BE2C (cell line): ENCODE data around the gene CHST5.

ENCODE experiments used
- DNase-seq: peaks from one replicate; pipeline ENCODE4 v3.0.0-alpha.2; 2020
- H3K27me3 ChIP-seq: fragments of 250-450 bp; sonication (Bioruptor Pico); 2 replicates; pipeline ENCODE4 v1.5.1; 2020; ENCODE audit warnings: mild to moderate bottlenecking
- H3K36me3 ChIP-seq: fragments of 250-450 bp; sonication (Bioruptor Pico); 2 replicates; pipeline ENCODE4 v1.5.1; 2020; ENCODE audit warnings: mild to moderate bottlenecking
- H3K4me1 ChIP-seq: fragments of 250-450 bp; sonication (Bioruptor Pico); 2 replicates; pipeline ENCODE4 v1.5.1; 2020
- H3K4me3 ChIP-seq: 2 replicates; pipeline ENCODE4 v1.5.1; 2011; ENCODE audit warnings: low read depth, low read length
- H3K9me3 ChIP-seq: fragments of 250-450 bp; sonication (Bioruptor Pico); 2 replicates; pipeline ENCODE4 v1.5.1; 2020
- TF ChIP-seq, protein P1 (sequence below): IDR thresholded peaks from 2 replicates; pipeline ENCODE4 v1.5.1; 2012; ENCODE audit warnings: mild to moderate bottlenecking, low read depth, low read length

The CHST5 gene

DNA sequence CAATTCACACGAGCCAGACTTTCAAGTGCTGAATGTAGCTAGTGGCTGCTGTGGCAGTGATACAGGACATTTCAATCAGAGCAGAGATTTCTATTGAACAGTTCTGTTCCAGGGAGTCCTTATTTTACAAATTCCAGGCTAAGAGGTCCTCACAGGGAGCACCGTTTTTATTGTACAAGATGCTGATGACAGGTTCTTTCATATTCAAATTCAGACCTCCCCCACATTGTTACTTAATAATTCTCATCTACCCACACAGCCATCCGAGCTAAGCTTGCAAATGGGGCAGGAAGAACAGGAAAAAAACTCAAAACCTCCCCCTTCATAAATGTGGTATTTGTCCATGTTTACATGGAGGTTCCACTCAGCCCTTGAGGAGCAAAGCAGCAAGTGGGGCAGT, 40.0 kb upstream of the CHST5 start:
- no peak for DNase-seq
- Histone ChIP-seq H3K27me3 (no peaks in the 10 kb centered on the region), H3K4me3 (no peak overlapping the region), H3K36me3 (peaks cover 63% of the 10 kb centered on the region), H3K4me1 (no peaks in the 10 kb centered on the region), H3K9me3 (no peaks in the 10 kb centered on the region)
- TF ChIP-seq, protein P1, sequence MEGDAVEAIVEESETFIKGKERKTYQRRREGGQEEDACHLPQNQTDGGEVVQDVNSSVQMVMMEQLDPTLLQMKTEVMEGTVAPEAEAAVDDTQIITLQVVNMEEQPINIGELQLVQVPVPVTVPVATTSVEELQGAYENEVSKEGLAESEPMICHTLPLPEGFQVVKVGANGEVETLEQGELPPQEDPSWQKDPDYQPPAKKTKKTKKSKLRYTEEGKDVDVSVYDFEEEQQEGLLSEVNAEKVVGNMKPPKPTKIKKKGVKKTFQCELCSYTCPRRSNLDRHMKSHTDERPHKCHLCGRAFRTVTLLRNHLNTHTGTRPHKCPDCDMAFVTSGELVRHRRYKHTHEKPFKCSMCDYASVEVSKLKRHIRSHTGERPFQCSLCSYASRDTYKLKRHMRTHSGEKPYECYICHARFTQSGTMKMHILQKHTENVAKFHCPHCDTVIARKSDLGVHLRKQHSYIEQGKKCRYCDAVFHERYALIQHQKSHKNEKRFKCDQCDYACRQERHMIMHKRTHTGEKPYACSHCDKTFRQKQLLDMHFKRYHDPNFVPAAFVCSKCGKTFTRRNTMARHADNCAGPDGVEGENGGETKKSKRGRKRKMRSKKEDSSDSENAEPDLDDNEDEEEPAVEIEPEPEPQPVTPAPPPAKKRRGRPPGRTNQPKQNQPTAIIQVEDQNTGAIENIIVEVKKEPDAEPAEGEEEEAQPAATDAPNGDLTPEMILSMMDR: no peak

DNA sequence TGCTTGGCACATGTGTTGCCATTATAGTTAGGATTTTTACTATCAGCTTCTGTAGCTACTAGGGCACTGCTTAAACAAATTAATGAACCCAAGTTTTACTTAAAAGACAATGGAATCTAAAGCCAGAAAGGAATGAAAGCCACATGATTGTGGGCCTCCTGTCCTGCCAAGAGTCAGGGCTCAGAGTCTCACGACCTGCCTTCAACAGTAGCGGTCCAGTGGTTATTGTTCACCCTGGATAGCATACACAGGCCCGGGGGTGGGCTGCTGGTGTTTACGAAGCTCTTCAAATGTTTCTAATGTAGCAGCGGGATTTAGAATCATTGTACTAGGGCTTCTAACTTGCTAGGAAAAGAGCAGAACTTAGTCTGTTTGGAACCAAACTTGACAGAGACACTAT, 38.0 kb upstream of the CHST5 start:
- Histone ChIP-seq H3K4me3 (no peak overlapping the region), H3K4me1 (no peaks in the 10 kb centered on the region), H3K36me3 (peaks cover 78% of the 10 kb centered on the region), H3K27me3 (no peaks in the 10 kb centered on the region), H3K9me3 (no peaks in the 10 kb centered on the region)
- TF ChIP-seq, protein P1: no peak
- no peak for DNase-seq

DNA sequence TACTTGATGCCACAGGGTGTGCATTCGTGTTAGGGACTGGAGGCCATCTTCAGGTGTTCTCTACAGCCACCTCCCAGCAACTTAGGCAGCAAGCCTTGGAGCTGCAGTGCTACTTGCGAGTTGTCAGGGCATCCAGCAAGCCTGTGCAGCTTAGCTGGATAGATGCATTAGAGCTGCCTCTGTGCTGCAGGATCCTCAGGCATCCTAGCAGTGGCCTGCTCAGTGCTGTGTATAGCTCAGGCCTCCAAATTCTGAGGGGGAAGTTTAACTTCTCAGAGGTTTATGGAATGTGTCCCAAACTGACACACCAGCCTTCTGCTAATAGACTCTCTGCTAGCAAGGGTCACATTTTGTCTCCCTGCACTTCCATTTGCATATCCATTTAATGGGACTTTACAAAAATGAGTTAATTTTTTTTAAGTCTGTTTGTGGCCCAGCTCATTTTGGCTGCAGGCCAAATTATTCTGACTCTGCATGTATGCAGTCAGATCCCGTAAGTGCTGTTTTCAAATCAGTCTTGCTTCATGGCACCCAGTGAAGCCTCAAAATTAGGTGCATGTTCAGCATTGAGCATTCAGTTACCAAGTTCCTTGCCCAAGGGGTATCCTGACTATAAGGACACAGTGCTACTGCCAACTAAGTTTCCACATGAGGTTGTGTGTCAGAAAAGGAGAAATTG, 37.1 kb upstream of the CHST5 start:
- no peaks in the 10 kb centered on the region for H3K27me3 ChIP-seq
- TF ChIP-seq, protein P1: no peak
- no peak overlapping the region for H3K4me3 ChIP-seq
- DNase-seq: no peak
- peaks cover 82% of the 10 kb centered on the region for H3K36me3 ChIP-seq
- H3K9me3 ChIP-seq: no peaks in the 10 kb centered on the region
- H3K4me1 ChIP-seq: no peaks in the 10 kb centered on the region

DNA sequence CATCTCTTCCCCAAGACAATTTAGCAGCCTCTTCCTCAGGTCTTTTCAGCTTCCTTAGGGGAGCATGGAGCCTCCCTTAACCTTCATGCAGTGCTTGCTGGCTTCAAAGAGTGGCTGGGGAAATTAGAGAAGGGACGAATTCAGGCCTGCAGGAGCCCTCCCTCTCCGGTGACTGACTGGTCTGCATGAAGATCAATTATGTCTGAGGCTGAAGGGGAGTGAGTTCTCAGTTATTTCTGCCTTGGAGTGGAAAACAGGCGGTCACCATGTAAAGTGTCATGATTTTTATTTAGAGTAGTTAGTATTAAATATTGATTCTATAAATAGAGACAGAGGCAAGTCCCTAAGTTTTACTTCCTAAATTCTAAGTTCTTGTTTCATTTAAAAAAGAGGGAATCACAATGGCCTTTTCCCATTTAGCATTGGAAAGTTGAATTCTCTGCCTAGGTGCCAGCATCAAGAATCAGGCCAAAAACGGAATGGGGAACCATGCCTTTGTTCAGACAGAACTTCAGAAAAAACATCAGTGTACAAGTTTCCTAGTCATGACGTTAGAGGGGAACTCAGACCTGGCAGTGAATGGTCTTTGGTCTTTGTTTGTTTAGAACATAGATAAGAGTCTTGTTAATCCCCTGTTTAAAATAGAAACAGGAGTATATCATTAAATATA, 34.6 kb upstream of the CHST5 start:
- H3K4me3 ChIP-seq: no peak overlapping the region
- no peaks in the 10 kb centered on the region for H3K4me1 ChIP-seq
- no peaks in the 10 kb centered on the region for H3K27me3 ChIP-seq
- no peaks in the 10 kb centered on the region for H3K9me3 ChIP-seq
- peaks cover 69% of the 10 kb centered on the region for H3K36me3 ChIP-seq
- no peak for DNase-seq
- TF ChIP-seq, protein P1: no peak

DNA sequence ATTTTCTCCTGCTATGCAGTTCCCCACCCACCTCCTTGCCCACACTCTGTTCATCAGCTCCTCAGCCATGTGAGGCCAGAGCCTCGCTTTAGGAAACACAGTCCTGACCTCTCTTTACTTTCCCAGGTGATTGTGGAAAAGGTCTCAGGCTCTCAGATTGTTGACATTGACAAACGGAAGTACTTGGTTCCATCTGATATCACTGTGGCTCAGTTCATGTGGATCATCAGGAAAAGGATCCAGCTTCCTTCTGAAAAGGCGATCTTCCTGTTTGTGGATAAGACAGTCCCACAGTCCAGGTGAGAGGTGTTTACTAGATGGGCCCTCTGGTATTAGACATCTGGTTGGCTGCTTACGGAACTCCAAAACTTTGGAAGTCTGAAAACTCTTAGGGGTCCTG, 32.0 kb upstream of the CHST5 start:
- Histone ChIP-seq H3K4me1 (no peaks in the 10 kb centered on the region; the same call in 1 of the 2 replicates), H3K36me3 (peaks cover 48% of the 10 kb centered on the region), H3K27me3 (no peaks in the 10 kb centered on the region), H3K4me3 (no peak overlapping the region), H3K9me3 (no peaks in the 10 kb centered on the region)
- TF ChIP-seq, protein P1: no peak
- DNase-seq: no peak

DNA sequence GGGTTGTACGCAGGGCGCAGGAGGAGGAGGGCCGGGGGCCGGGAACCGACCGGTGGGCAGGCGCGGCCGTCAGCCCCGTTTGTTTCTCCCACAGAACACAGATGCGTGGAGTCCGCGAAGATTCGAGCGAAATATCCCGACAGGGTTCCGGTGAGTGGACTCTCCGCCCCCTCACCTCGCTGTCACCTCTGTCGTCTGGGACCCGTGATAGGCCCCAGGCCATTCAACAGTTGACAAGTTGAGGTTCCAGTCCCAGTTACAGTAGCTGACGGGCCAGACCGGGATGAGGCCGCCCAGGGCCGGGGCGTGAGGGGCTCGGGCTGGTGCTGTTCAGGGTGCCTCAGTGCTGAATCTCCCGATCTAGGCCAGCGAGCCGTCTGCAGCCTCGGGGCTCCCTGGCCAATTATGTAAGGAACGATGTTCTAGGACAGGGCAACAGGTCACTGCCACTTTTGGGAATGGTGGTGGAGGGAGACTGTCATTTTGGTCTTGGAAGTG, 30.9 kb upstream of the CHST5 start:
- H3K9me3 ChIP-seq: no peaks in the 10 kb centered on the region
- no peaks in the 10 kb centered on the region; the same call in 1 of the 2 replicates for H3K4me1 ChIP-seq
- H3K4me3 ChIP-seq: peak overlapping the region; percentile 92
- TF ChIP-seq, protein P1: no peak
- H3K27me3 ChIP-seq: no peaks in the 10 kb centered on the region
- H3K36me3 ChIP-seq: peaks cover 37% of the 10 kb centered on the region
- DNase-seq: peak; percentile 34
